SK-N-SH treated with all-trans-retinoic acid at 6 μM for 48 hours (cell line): ENCODE measurements around the gene LTBR.

ENCODE experiments used
- ATAC-seq: fragments of 200-7000 bp; cut with Tn5 transposase; 3 replicates; pipeline ENCODE4 v1.9.1; 2020; ENCODE audit warnings: mild to moderate bottlenecking, moderate library complexity
- ARNTL ChIP-seq: fragments of 450-650 bp; formaldehyde crosslinking; IDR thresholded peaks from 2 replicates; pipeline ENCODE4 v1.5.0; 2020; ENCODE audit warnings: low read depth, mild to moderate bottlenecking, moderate library complexity, borderline replicate concordance
- BACH2 ChIP-seq: fragments of 250-450 bp; sonication (Bioruptor Pico); IDR thresholded peaks from 2 replicates; pipeline ENCODE4 v1.9.0; 2021; ENCODE audit warnings: mild to moderate bottlenecking, borderline replicate concordance
- CSDC2 ChIP-seq: fragments of 250-450 bp; sonication (Bioruptor Pico); IDR thresholded peaks from 2 replicates; pipeline ENCODE4 v1.5.0; 2020; ENCODE audit warnings: mild to moderate bottlenecking, moderate library complexity
- ESRRG ChIP-seq: fragments of 250-450 bp; sonication (Bioruptor Pico); IDR thresholded peaks from 2 replicates; pipeline ENCODE4 v1.6.1; 2021; ENCODE audit warnings: mild to moderate bottlenecking
- GLIS3 ChIP-seq: fragments of 250-450 bp; sonication (Bioruptor Pico); IDR thresholded peaks from 2 replicates; pipeline ENCODE4 v1.5.0; 2020; ENCODE audit warnings: mild to moderate bottlenecking, moderate library complexity
- ISL1 ChIP-seq: fragments of 250-450 bp; sonication (Bioruptor Pico); IDR thresholded peaks from 2 replicates; pipeline ENCODE4 v2.1.2; 2022; ENCODE audit warnings: mild to moderate bottlenecking, moderate library complexity
- OSR1 ChIP-seq: fragments of 250-450 bp; sonication (Bioruptor Pico); IDR thresholded peaks from 2 replicates; pipeline ENCODE4 v1.8.0; 2022; ENCODE audit warnings: moderate library complexity, mild to moderate bottlenecking, inconsistent platforms
- PATZ1 ChIP-seq: fragments of 250-450 bp; sonication (Bioruptor Pico); IDR thresholded peaks from 2 replicates; pipeline ENCODE4 v1.8.0; 2020; ENCODE audit warnings: mild to moderate bottlenecking, moderate library complexity, borderline replicate concordance
- PPARA ChIP-seq: fragments of 250-450 bp; sonication (Bioruptor Pico); IDR thresholded peaks from 2 replicates; pipeline ENCODE4 v1.5.0; 2020; ENCODE audit warnings: mild to moderate bottlenecking, borderline replicate concordance
- RARB ChIP-seq: fragments of 250-450 bp; sonication (Bioruptor Pico); IDR thresholded peaks from 2 replicates; pipeline ENCODE4 v1.8.0; 2021; ENCODE audit warnings: mild to moderate bottlenecking, moderate library complexity
- SNAI2 ChIP-seq: fragments of 250-450 bp; sonication (Bioruptor Pico); IDR thresholded peaks from 2 replicates; pipeline ENCODE4 v1.5.0; 2020; ENCODE audit warnings: mild to moderate bottlenecking, moderate library complexity
- TCF4 ChIP-seq: fragments of 250-450 bp; sonication (Bioruptor Pico); IDR thresholded peaks from 2 replicates; pipeline ENCODE4 v1.8.0; 2021; ENCODE audit warnings: mild to moderate bottlenecking, moderate library complexity, borderline replicate concordance
- TOX ChIP-seq: fragments of 250-450 bp; sonication (Bioruptor Pico); IDR thresholded peaks from 2 replicates; pipeline ENCODE4 v1.8.0; 2021; ENCODE audit warnings: mild to moderate bottlenecking, moderate library complexity, borderline replicate concordance
- ZC3H10 ChIP-seq: fragments of 250-450 bp; sonication (Bioruptor Pico); IDR thresholded peaks from 2 replicates; pipeline ENCODE4 v1.5.1; 2021; ENCODE audit warnings: mild to moderate bottlenecking, moderate library complexity
- ZFP3 ChIP-seq: fragments of 250-450 bp; sonication (Bioruptor Pico); IDR thresholded peaks from 2 replicates; pipeline ENCODE4 v1.5.0; 2020; ENCODE audit warnings: mild to moderate bottlenecking, moderate library complexity
- ZFP30 ChIP-seq: fragments of 450-650 bp; formaldehyde crosslinking; IDR thresholded peaks from 2 replicates; pipeline ENCODE4 v1.5.0; 2022; ENCODE audit warnings: mild to moderate bottlenecking, moderate library complexity
- ZNF565 ChIP-seq: fragments of 450-650 bp; formaldehyde crosslinking; conservative IDR thresholded peaks from 2 replicates; pipeline ENCODE4 v1.5.0; 2020; ENCODE audit warnings: low read depth, mild to moderate bottlenecking, moderate library complexity
- TF ChIP-seq, protein P1 (sequence below): fragments of 250-450 bp; sonication (Bioruptor Pico); IDR thresholded peaks from 2 replicates; pipeline ENCODE4 v1.5.1; 2020; ENCODE audit warnings: low read depth, mild to moderate bottlenecking, moderate library complexity
- TF ChIP-seq, protein P2 (sequence below): fragments of 250-450 bp; sonication (Bioruptor Pico); IDR thresholded peaks from 2 replicates; pipeline ENCODE4 v1.5.0; 2020; ENCODE audit warnings: mild to moderate bottlenecking, moderate library complexity

LTBR gene

GRCh38 chr12:6423267-6424007 lies 39.5 kb downstream of the LTBR start:
- TF ChIP-seq ZC3H10 (CRISPR knock-in tag): no peak
- TF ChIP-seq, all 23 proteins: peak for 0
- peak; percentile 100 for ATAC-seq

DNA sequence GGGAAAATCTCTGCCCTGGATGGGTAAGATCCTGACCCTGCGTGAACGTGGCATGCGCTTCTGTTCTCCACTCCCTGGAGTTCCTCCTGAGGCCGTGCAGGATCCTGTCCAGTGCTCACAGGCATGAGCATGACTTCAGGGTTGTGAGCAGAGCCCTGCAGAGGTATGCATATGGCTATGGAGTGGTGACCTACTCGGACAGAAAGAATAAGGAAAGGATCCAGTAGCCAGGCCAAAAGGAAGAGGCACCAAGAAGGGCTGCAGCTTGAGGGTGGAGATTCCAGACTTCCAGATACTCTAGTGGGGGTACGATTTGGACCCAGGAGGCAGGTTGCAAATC lies 40.0 kb downstream of the LTBR start:
- ATAC-seq: peak; percentile 46
- TF ChIP-seq CSDC2 (CRISPR knock-in tag) (no peak), ZFP3 (CRISPR knock-in tag) (no peak), SNAI2 (no peak), ISL1 (CRISPR knock-in tag) (no peak), RARB (no peak), ZNF565 (CRISPR knock-in tag) (no peak), ARNTL (CRISPR knock-in tag) (no peak), ESRRG (CRISPR knock-in tag) (no peak), TCF4 (CRISPR knock-in tag) (no peak), PATZ1 (CRISPR knock-in tag) (no peak), GLIS3 (CRISPR knock-in tag) (no peak), PPARA (CRISPR knock-in tag) (no peak), ZFP30 (CRISPR knock-in tag) (no peak), TOX (no peak), BACH2 (no peak)
- TF ChIP-seq, protein P1, sequence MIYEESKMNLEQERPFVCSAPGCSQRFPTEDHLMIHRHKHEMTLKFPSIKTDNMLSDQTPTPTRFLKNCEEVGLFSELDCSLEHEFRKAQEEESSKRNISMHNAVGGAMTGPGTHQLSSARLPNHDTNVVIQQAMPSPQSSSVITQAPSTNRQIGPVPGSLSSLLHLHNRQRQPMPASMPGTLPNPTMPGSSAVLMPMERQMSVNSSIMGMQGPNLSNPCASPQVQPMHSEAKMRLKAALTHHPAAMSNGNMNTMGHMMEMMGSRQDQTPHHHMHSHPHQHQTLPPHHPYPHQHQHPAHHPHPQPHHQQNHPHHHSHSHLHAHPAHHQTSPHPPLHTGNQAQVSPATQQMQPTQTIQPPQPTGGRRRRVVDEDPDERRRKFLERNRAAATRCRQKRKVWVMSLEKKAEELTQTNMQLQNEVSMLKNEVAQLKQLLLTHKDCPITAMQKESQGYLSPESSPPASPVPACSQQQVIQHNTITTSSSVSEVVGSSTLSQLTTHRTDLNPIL: no peak
- TF ChIP-seq, protein P2, sequence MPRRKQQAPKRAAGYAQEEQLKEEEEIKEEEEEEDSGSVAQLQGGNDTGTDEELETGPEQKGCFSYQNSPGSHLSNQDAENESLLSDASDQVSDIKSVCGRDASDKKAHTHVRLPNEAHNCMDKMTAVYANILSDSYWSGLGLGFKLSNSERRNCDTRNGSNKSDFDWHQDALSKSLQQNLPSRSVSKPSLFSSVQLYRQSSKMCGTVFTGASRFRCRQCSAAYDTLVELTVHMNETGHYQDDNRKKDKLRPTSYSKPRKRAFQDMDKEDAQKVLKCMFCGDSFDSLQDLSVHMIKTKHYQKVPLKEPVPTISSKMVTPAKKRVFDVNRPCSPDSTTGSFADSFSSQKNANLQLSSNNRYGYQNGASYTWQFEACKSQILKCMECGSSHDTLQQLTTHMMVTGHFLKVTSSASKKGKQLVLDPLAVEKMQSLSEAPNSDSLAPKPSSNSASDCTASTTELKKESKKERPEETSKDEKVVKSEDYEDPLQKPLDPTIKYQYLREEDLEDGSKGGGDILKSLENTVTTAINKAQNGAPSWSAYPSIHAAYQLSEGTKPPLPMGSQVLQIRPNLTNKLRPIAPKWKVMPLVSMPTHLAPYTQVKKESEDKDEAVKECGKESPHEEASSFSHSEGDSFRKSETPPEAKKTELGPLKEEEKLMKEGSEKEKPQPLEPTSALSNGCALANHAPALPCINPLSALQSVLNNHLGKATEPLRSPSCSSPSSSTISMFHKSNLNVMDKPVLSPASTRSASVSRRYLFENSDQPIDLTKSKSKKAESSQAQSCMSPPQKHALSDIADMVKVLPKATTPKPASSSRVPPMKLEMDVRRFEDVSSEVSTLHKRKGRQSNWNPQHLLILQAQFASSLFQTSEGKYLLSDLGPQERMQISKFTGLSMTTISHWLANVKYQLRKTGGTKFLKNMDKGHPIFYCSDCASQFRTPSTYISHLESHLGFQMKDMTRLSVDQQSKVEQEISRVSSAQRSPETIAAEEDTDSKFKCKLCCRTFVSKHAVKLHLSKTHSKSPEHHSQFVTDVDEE (CRISPR knock-in tag): no peak

DNA sequence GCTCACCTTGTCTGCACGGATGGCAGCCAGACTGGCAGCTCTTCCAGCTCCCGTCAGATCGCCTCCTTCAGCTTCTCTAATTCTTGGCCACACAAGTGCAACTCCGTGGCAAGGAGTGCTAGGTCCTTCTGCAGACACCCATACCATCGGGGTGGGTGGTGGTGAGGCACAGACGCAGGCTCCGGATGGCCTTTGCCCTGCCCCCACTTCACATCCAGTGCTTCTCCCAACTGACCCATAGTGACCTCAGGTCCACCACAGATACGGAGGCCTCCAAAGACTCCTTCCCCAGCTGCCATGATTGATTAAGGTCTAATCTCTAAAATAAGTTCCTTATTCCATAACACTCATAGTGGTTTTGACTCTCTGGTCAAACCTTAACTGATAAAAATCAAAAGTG lies 40.9 kb downstream of the LTBR start:
- no peak for TF ChIP-seq ZC3H10 (CRISPR knock-in tag)
- no peak for TF ChIP-seq CSDC2 (CRISPR knock-in tag)
- no peak for TF ChIP-seq PPARA (CRISPR knock-in tag)
- TF ChIP-seq BACH2: no peak
- TF ChIP-seq TCF4 (CRISPR knock-in tag): no peak
- no peak for TF ChIP-seq TOX
- no peak for TF ChIP-seq OSR1 (CRISPR knock-in tag)
- TF ChIP-seq ZFP3 (CRISPR knock-in tag): no peak
- TF ChIP-seq, protein P2 (CRISPR knock-in tag): no peak
- no peak for TF ChIP-seq GLIS3 (CRISPR knock-in tag)
- TF ChIP-seq ARNTL (CRISPR knock-in tag): no peak
- TF ChIP-seq SNAI2: no peak
- no peak for TF ChIP-seq RARB
- no peak for TF ChIP-seq ZFP30 (CRISPR knock-in tag)
- no peak for ATAC-seq
